Activated CD8-positive, alpha-beta T cell treated with anti-CD3 and anti-CD28 coated beads for 36 hours (primary cell): Measurements from ENCODE around the gene HOXA2. TPM values are rescaled to one million over a fixed set of nuclear protein-coding genes. Genes with fewer than 3 reads are reported as not detected.

ENCODE experiments used
- ATAC-seq: fragments of 200-7000 bp; cut with Tn5 transposase; one replicate; pipeline ENCODE4 v1.10.0; 2021; ENCODE audit warnings: mild to moderate bottlenecking, moderate library complexity
- CTCF ChIA-PET: fragments of 350-600 bp; sonication (Branson Sonifier 250); formaldehyde crosslinking; loops from one replicate; lab custom pipeline; 2021; ENCODE audit warnings: antibody characterized with exemption; lab: Charles Lee
- POLR2A ChIA-PET: fragments of 350-600 bp; sonication (Branson Sonifier 250); formaldehyde crosslinking; loops from one replicate; lab custom pipeline; 2021; ENCODE audit warnings: antibody characterized with exemption; lab: Charles Lee
- DNase-seq: peaks from one replicate; pipeline ENCODE4 v3.0.0-alpha.2; 2020
- H3K27ac Mint-ChIP-seq: one replicate; pipeline ENCODE4 v1.8.0; 2021; ENCODE audit warnings: mild to moderate bottlenecking, mixed read lengths
- H3K27me3 Mint-ChIP-seq: one replicate; pipeline ENCODE4 v1.8.0; 2021; ENCODE audit warnings: mixed read lengths
- H3K36me3 Mint-ChIP-seq: one replicate; pipeline ENCODE4 v1.8.0; 2021; ENCODE audit warnings: low read depth, mixed read lengths
- H3K4me1 Mint-ChIP-seq: one replicate; pipeline ENCODE4 v1.8.0; 2021; ENCODE audit warnings: low read depth, mixed read lengths
- H3K4me3 Mint-ChIP-seq: one replicate; pipeline ENCODE4 v1.8.0; 2021; ENCODE audit warnings: mild to moderate bottlenecking, moderate library complexity, mixed read lengths
- H3K9me3 Mint-ChIP-seq: one replicate; pipeline ENCODE4 v1.8.0; 2021; ENCODE audit warnings: mixed read lengths
- intact Hi-C: fragments of 100-400 bp; cut with micrococcal nuclease; formaldehyde crosslinking; loops from one replicate; pipeline ENCODE4 v1.10.0; 2022
- total RNA-seq, 2 experiments: library from RNA; stranded (reverse); gene quantifications; one replicate each; pipeline ENCODE4 v1.2.3, GENCODE V29; 2021
- TF ChIP-seq, protein P1 (sequence below): fragments of 200-600 bp; IDR thresholded peaks from one replicate; pipeline ENCODE4 v1.8.0; 2022; ENCODE audit warnings: antibody characterized with exemption, mild to moderate bottlenecking

HOXA2 gene
- total RNA-seq, 2 experiments from 2014 or later = not detected

DNA sequence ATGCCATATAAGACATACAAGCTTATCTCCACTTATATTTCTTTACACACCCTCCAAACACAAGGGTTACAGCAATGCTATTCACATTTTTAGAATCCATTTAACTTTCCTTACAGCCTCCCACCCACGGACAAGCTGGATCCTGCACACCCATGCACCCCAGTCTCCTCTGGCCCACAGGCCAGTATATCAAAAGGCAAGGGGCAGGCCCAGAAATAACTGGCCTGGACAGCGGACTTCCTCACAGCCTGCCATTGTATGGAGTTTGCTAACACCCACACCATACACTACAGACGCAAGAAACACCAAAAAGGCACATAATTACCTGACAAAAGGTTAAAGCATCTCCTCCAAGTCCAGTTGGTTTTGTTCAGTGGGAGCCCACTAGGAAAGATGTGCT lies 16.1 kb upstream of the HOXA2 start:
- ChIA-PET CTCF (interaction anchor here (1.0 kb wide), 1 partner anchor 32 kb away, joined by 3 read pairs; no protein-coding TSS in a partner anchor), POLR2A (no interaction called here)
- H3K36me3 Mint-ChIP-seq = no peaks in the 10 kb centered on the region
- intact Hi-C loops = no loop called here
- ATAC-seq (no peak), DNase-seq (no peak)
- no peaks in the 10 kb centered on the region for H3K27me3 Mint-ChIP-seq
- no peaks in the 10 kb centered on the region for H3K9me3 Mint-ChIP-seq
- no peaks in the 10 kb centered on the region for H3K4me1 Mint-ChIP-seq
- no peak overlapping the region for H3K27ac Mint-ChIP-seq
- TF ChIP-seq, protein P1, sequence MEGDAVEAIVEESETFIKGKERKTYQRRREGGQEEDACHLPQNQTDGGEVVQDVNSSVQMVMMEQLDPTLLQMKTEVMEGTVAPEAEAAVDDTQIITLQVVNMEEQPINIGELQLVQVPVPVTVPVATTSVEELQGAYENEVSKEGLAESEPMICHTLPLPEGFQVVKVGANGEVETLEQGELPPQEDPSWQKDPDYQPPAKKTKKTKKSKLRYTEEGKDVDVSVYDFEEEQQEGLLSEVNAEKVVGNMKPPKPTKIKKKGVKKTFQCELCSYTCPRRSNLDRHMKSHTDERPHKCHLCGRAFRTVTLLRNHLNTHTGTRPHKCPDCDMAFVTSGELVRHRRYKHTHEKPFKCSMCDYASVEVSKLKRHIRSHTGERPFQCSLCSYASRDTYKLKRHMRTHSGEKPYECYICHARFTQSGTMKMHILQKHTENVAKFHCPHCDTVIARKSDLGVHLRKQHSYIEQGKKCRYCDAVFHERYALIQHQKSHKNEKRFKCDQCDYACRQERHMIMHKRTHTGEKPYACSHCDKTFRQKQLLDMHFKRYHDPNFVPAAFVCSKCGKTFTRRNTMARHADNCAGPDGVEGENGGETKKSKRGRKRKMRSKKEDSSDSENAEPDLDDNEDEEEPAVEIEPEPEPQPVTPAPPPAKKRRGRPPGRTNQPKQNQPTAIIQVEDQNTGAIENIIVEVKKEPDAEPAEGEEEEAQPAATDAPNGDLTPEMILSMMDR = no peak
- no peak overlapping the region for H3K4me3 Mint-ChIP-seq

DNA sequence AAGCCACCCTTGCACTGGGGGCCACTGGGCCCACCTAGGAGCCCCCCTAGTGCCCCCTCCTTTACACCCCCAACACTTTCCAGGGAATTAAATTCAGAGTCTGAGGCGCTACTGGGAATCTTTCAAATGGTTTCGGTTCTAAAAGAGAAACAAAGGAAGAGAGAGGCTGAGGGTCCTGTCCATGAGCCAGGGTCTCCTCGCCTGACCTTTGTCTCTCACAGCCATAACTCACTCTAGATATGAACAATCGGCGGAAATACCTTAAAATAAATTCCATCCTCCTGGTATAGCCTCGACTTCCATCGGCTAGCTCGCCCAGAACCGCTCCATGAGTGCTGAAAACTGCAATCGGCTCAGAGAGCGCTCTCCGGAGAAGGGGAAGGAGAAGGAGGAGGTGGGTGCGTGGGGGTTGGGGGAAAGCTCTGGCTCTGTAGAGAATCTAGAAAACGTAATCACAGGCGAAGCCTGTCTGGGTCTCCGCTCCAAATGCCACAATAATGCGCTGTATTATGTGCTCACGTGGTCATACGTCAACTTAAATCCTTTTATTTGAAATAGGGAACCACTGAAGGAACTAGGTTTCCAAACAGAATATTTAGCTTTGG lies 15.5 kb upstream of the HOXA2 start:
- ChIA-PET POLR2A (no interaction called here), CTCF (interaction anchor here (0.8 to 1.0 kb wide), 2 partner anchors 33 to 43 kb away, joined by 3 read pairs; no protein-coding TSS in a partner anchor)
- TF ChIP-seq, protein P1 = no peak
- no peak for ATAC-seq
- H3K9me3 Mint-ChIP-seq = no peaks in the 10 kb centered on the region
- H3K36me3 Mint-ChIP-seq = no peaks in the 10 kb centered on the region
- no peak overlapping the region for H3K27ac Mint-ChIP-seq
- DNase-seq = no peak
- H3K4me3 Mint-ChIP-seq = no peak overlapping the region
- intact Hi-C loops = no loop called here
- H3K4me1 Mint-ChIP-seq = no peaks in the 10 kb centered on the region
- no peaks in the 10 kb centered on the region for H3K27me3 Mint-ChIP-seq

DNA sequence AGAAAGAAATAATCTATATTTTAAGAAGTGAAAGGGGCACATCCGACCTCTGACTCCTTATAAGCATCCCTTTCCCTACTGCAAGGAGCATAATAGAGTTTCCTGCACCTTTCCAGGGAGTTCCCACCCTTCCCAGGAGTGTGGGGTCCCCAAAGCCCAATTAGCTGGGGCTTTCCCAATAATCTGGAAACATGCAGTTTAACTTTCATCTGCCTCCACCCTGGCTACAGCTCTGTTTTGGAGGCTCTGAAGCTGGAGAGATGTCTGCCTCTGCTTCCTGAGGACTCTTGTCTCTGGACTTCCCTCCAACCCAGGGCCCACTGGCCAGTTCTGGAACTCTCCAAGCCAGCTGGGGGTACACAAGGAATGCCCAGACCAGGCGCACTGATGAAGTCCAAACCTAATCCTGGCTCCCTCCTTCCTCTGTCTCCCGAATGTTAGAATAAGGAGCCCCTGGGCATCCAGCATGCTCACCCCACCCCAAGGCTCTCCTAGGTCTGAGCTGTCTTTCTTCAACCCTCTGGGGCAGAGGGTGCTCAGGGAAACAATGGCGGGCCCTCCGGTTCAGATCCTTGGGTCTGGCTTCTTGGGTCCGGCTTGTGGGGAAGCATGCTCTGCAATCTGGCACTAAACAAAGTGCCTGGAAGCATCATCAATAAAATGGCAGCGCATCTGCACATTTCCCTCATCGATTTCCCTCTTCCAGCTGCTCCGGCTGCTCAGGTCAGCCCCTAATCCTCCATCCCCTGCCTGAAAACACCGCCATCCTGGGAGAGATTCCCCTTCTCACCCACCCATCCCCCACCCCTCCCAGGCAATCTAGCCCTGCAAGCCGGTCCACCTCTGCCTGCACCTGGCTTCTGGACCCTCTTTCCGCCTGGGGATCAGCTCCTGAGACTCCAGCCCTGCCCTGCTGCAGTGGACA lies 14.7 kb upstream of the HOXA2 start:
- TF ChIP-seq, protein P1 = no peak
- Mint-ChIP-seq H3K4me3 (no peak overlapping the region), H3K9me3 (no peaks in the 10 kb centered on the region), H3K27ac (no peak overlapping the region), H3K4me1 (no peaks in the 10 kb centered on the region), H3K36me3 (no peaks in the 10 kb centered on the region), H3K27me3 (no peaks in the 10 kb centered on the region)
- POLR2A ChIA-PET = no interaction called here
- ATAC-seq (no peak), DNase-seq (no peak)
- CTCF ChIA-PET = interaction anchor here (0.8 kb wide), 1 partner anchor 44 kb away, joined by 3 read pairs; no protein-coding TSS in a partner anchor
- intact Hi-C loops = no loop called here

DNA sequence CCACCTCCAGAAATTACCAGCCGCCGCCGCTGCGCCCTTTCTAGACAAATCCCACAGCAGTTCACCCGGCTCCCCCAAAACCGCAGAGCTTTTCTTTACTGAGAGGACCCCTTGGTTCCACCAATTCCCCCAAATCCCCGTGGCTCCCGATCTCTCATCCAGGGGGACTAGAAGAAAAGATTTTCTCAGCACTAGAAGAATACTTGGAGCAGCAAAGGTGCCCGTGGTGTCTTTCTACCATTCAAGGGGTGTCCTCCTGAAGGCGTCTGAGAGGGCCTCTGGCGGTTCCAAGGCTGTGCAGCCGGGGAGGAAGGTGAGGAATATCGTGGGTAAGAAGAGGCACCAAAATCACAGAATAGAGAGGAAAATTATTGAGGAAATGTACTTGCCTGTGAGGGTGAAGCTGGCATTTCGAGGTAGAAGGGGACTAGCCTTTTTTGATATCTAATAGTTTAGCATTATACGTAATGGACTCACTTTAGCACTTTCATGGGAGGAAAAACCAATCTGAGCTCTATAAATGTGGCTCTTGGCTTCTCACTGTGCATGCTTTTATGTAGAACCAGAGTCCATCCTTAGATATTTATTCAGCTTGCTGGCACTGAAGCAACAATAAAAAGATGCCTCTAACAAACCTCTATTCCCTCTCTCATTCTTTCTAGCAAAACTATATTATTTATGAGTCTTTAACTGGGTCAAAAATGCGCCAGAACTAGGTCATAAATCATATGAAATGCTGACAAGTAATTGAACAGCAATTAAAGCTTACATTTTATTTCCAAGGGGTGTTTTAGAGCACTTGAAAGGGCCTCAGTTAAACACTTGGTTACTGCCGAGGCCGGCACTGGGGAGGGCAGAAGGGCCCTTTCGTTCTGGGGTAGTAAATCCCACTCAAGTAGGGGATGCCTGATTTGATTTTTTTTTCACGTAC lies 13.8 kb upstream of the HOXA2 start:
- TF ChIP-seq, protein P1 = no peak
- no peaks in the 10 kb centered on the region for H3K27me3 Mint-ChIP-seq
- H3K36me3 Mint-ChIP-seq = no peaks in the 10 kb centered on the region
- DNase-seq = no peak
- H3K4me1 Mint-ChIP-seq = no peaks in the 10 kb centered on the region
- no peak overlapping the region for H3K27ac Mint-ChIP-seq
- no peak overlapping the region for H3K4me3 Mint-ChIP-seq
- intact Hi-C loops = no loop called here
- H3K9me3 Mint-ChIP-seq = no peaks in the 10 kb centered on the region
- ChIA-PET POLR2A (no interaction called here), CTCF (no interaction called here)
- no peak for ATAC-seq
